Calu3 (cell line): ENCODE data around the gene SLC9A4. TPM values are rescaled to one million over a fixed set of nuclear protein-coding genes. Genes with fewer than 3 reads are reported as not detected.

Experiments used
- BruUV-seq: library from RNA; stranded (reverse); fragments of 400-500 nt; replicated peaks from 2 replicates; lab custom pipeline; 2021; lab: Mats Ljungman, UMichigan
- CTCF ChIA-PET: fragments of 300-600 bp; sonication (Branson Sonifier 250); formaldehyde crosslinking; loops from one replicate; lab custom pipeline; 2022; ENCODE audit warnings: antibody characterized with exemption; lab: Charles Lee
- DNase-seq: peaks from one replicate; pipeline ENCODE4 v3.0.0; 2022
- H3K27ac Mint-ChIP-seq: one replicate; pipeline ENCODE4 v1.8.0; 2022; ENCODE audit warnings: mixed read lengths; ENCODE audit not compliant: unreplicated experiment
- H3K27me3 Mint-ChIP-seq: one replicate; pipeline ENCODE4 v1.8.0; 2022; ENCODE audit warnings: mixed read lengths; ENCODE audit not compliant: unreplicated experiment
- H3K36me3 Mint-ChIP-seq: one replicate; pipeline ENCODE4 v1.8.0; 2022; ENCODE audit warnings: mild to moderate bottlenecking, moderate library complexity, mixed read lengths; ENCODE audit not compliant: insufficient read depth, unreplicated experiment
- H3K4me1 Mint-ChIP-seq: one replicate; pipeline ENCODE4 v1.8.0; 2022; ENCODE audit warnings: mild to moderate bottlenecking, low read depth, mixed read lengths; ENCODE audit not compliant: unreplicated experiment
- H3K4me3 Mint-ChIP-seq: one replicate; pipeline ENCODE4 v1.8.0; 2022; ENCODE audit warnings: mild to moderate bottlenecking, low read depth, moderate library complexity, mixed read lengths; ENCODE audit not compliant: unreplicated experiment
- H3K9me3 Mint-ChIP-seq: one replicate; pipeline ENCODE4 v1.8.0; 2022; ENCODE audit warnings: low read depth, mixed read lengths; ENCODE audit not compliant: unreplicated experiment
- intact Hi-C: fragments of 100-400 bp; cut with micrococcal nuclease; formaldehyde crosslinking; loops from one replicate; pipeline ENCODE4 v1.10.0; 2022; ENCODE audit not compliant: unreplicated experiment
- total RNA-seq: library from RNA; stranded (reverse); gene quantifications from 2 replicates; pipeline ENCODE4 v1.2.3, GENCODE V29; 2022
- TF ChIP-seq, protein P1 (sequence below): fragments of 200-600 bp; IDR thresholded peaks from one replicate; pipeline ENCODE4 v1.8.0; 2022; ENCODE audit warnings: antibody characterized with exemption; ENCODE audit not compliant: unreplicated experiment

SLC9A4 gene
- total RNA-seq, 1 experiment from 2014 or later = 0.12 TPM

DNA sequence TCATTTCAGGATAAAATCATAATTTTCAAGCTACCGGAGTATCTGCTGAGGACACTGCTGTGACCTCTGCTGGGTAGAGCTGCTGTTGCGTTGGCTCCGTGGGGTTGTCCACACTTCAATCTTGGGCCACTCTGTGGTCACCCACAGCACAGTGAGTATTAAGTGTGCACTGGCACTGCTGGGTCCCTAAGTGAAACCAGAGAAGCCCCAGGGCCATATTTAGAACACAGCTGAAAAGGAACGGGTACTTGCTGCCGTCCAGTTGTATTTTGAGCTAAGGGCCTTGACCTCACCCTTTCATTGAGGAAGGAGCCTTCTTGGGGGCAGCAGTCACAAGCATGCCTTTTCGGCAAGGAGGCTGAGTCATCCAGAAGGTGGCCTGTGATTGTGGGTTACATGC is 10.1 kb downstream of the SLC9A4 start:
- Mint-ChIP-seq H3K36me3 (peaks cover 2% of the 10 kb centered on the region), H3K4me3 (no peak overlapping the region), H3K27me3 (no peaks in the 10 kb centered on the region), H3K27ac (no peak overlapping the region), H3K9me3 (no peaks in the 10 kb centered on the region), H3K4me1 (peaks cover 15% of the 10 kb centered on the region)
- no peak for DNase-seq
- CTCF ChIA-PET = interaction anchor here (1.0 kb wide), 1 partner anchor 9 kb away, joined by 5 read pairs; no protein-coding TSS in a partner anchor
- TF ChIP-seq, protein P1, sequence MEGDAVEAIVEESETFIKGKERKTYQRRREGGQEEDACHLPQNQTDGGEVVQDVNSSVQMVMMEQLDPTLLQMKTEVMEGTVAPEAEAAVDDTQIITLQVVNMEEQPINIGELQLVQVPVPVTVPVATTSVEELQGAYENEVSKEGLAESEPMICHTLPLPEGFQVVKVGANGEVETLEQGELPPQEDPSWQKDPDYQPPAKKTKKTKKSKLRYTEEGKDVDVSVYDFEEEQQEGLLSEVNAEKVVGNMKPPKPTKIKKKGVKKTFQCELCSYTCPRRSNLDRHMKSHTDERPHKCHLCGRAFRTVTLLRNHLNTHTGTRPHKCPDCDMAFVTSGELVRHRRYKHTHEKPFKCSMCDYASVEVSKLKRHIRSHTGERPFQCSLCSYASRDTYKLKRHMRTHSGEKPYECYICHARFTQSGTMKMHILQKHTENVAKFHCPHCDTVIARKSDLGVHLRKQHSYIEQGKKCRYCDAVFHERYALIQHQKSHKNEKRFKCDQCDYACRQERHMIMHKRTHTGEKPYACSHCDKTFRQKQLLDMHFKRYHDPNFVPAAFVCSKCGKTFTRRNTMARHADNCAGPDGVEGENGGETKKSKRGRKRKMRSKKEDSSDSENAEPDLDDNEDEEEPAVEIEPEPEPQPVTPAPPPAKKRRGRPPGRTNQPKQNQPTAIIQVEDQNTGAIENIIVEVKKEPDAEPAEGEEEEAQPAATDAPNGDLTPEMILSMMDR = no peak
- intact Hi-C loops = no loop called here
- BruUV-seq = no TSS peak

DNA sequence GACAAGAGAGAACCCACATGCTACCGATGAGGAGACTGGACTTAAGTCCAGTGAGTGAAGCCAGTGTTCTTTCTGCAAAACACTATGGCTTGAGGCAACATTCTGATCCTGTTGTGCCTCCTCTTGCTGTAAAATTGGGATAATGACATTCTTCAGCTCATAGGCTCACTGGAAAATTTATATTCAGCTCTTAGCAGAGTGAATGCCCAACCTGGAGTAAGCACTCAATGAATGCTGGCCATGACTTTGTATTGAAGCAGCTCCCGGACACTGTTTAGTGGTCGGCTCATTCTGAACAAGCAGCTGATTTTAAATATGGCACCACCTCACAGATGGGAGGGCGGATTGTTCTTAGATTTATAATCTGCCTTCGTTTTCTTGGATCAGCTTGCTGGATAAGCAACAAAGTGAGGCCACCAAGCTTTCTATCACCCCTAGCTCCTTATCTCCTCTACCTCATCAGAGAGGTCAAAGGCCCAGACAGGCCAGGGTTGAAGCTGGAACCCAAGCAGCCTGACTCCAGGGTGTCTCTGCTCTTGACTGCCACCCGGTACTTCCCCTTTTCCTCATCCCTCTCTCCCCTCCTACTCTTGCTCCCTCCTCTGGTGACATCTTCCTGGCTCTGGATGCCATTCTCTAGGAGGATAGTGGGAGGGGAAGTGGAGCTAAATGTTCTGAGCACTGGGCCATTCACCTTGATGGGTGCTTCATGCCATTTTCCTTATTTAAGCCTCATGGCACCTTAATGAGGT is 11.5 kb downstream of the SLC9A4 start:
- Mint-ChIP-seq H3K4me1 (peaks cover 17% of the 10 kb centered on the region), H3K27me3 (no peaks in the 10 kb centered on the region), H3K36me3 (peaks cover 5% of the 10 kb centered on the region), H3K27ac (no peak overlapping the region), H3K4me3 (no peak overlapping the region), H3K9me3 (no peaks in the 10 kb centered on the region)
- TF ChIP-seq, protein P1 = no peak
- CTCF ChIA-PET = no interaction called here
- intact Hi-C loops = no loop called here
- DNase-seq = no peak
- no TSS peak for BruUV-seq

DNA sequence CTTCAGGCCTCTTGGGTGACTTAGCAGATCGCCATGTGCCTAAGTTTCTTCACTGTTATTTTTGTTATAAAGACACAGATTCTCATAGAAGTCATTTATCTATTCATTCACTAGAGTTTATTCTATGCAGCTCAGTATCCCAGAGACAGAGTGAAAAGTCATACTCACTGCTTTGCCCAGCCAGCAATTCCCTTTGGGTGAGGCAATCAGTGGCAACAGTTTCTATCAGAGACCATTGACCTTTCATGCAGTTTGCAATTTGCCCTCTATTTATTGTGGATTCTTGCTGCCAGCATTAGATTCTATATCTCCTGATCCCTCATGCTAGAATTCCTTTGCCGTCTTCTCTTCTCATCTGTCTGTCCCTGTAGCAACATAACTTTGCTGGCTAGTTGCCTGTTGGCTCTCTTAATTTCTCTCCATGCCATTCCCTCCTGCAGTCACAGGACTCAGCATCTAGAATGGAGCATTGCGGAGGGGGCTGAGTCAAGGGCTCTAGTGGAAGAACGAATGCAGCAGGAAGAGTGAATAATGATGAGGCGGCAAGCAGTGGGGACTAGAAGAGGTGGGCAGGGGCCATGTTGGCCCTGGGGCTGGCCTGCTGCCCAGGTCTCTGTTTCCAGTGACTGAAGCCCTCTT is 12.2 kb downstream of the SLC9A4 start:
- CTCF ChIA-PET = no interaction called here
- BruUV-seq = no TSS peak
- H3K36me3 Mint-ChIP-seq = peaks cover 5% of the 10 kb centered on the region

DNA sequence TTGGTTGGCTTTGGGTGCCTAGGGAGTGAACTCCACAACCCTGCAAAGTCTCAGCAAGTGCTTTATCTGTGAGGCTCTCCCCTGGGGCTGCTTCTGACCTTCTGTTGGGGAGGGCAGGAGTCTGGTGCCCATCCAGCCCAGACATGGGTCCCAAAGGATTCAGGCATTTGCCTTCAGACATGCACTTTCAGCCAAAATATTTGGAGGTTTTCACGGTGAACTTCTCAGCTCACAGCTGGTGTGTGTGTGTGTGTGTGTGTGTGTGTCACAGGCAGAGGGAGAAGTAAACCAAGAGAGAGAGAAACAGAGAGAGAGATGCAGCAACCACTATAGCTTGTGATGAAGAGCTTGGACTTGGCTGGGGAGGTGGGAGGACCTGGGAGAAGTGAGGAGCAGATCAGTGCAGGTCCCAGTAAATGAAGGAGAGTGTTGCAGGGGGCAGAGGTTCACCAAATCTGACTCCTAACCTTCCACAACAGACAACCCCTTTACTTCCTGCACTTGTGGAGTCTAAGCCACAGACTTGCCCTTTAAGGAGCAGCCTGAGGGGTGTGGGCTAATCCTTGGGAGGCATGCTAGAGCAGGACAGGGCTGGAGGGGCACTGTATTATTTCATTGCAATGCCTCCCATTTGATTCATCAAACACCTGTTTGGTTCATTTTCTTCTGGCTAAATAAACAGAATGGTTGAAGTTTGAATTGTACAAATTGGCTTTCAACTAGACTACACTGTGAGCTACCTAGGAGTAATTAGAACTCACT is 14.1 kb downstream of the SLC9A4 start:
- Mint-ChIP-seq H3K27ac (peak overlapping the region; percentile 73), H3K9me3 (no peaks in the 10 kb centered on the region), H3K27me3 (no peaks in the 10 kb centered on the region), H3K36me3 (peaks cover 5% of the 10 kb centered on the region), H3K4me1 (peaks cover 17% of the 10 kb centered on the region), H3K4me3 (no peak overlapping the region)
- CTCF ChIA-PET = interaction anchor here (0.7 to 1.4 kb wide), 2 partner anchors 28 to 346 kb away, joined by 3 to 6 read pairs; no protein-coding TSS in a partner anchor
- intact Hi-C loops = no loop called here
- BruUV-seq = no TSS peak
- DNase-seq = no peak
- TF ChIP-seq, protein P1 = no peak

More for the DNA sequence above, 12.2 kb downstream of the SLC9A4 start:
- Mint-ChIP-seq H3K4me1 (peaks cover 17% of the 10 kb centered on the region), H3K27me3 (no peaks in the 10 kb centered on the region), H3K4me3 (no peak overlapping the region), H3K27ac (no peak overlapping the region), H3K9me3 (no peaks in the 10 kb centered on the region)
- TF ChIP-seq, protein P1 = no peak
- intact Hi-C loops = no loop called here
- DNase-seq = no peak
